OCI-LY7 (cell line): Measurements from ENCODE around the gene CISH.

Experiments used
- EZH2phosphoT487 ChIP-seq: fragments of 200-600 bp; sonication (generic); IDR thresholded peaks from 2 replicates; pipeline ENCODE4 v1.6.1; 2018; ENCODE audit warnings: low read depth, borderline replicate concordance, mild to moderate bottlenecking, mixed run types, antibody characterized with exemption, low read length, moderate library complexity, mixed read lengths
- TF ChIP-seq, protein P1 (sequence below): fragments of 200-600 bp; sonication (generic); conservative IDR thresholded peaks from 2 replicates; pipeline ENCODE4 v1.5.1; 2014; ENCODE audit warnings: mild to moderate bottlenecking, antibody characterized with exemption, low read length, moderate library complexity, mixed read lengths

DNA sequence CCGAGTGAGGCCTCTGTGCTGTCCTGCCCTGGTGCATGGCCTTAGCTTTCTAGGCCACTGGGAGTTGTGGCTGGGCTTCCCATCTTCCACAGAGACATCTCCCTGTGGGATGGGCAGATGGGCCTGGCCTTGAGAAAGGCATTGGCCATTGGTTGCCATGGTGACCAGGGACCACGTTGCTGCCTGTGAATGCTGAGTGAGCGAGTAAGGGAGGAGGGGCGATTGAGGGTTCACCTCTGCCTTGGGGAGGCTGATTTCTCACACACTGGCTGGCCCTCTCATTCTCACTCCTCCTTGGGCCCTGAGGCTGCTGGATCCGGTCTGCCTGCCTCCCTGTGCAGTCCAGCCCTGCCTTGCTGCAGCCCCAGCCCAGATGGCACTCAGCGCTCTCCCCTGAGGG is 36.7 kb upstream of the CISH start:
- no peak for TF ChIP-seq EZH2phosphoT487
- TF ChIP-seq, protein P1, sequence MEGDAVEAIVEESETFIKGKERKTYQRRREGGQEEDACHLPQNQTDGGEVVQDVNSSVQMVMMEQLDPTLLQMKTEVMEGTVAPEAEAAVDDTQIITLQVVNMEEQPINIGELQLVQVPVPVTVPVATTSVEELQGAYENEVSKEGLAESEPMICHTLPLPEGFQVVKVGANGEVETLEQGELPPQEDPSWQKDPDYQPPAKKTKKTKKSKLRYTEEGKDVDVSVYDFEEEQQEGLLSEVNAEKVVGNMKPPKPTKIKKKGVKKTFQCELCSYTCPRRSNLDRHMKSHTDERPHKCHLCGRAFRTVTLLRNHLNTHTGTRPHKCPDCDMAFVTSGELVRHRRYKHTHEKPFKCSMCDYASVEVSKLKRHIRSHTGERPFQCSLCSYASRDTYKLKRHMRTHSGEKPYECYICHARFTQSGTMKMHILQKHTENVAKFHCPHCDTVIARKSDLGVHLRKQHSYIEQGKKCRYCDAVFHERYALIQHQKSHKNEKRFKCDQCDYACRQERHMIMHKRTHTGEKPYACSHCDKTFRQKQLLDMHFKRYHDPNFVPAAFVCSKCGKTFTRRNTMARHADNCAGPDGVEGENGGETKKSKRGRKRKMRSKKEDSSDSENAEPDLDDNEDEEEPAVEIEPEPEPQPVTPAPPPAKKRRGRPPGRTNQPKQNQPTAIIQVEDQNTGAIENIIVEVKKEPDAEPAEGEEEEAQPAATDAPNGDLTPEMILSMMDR: no peak
